Stimulated activated CD8-positive, alpha-beta memory T cell treated with anti-CD3 and anti-CD28 coated beads, Interleukin-2, amount 100 ng/mL, for 48 hours (primary cell): ENCODE measurements around the gene ZNF296.
A peak's percentile ranks its signal among the peaks of the same experiment; 100 is the strongest.
"Not testable (repeated sequence)": the region's sequence is repeated elsewhere in the genome, so short reads cannot be mapped to it uniquely, and the experiment has no call there.

Experiments
- DNase-seq, 2 donors: peaks; one replicate each; pipeline ENCODE4 v3.0.0-alpha.2; 2020; ENCODE audit warnings: low read depth in 2 of 2

ZNF296 gene

GRCh38 chr19:45076029-45076850, at the start of gene ZNF296:
Gene ZNF296, minus strand, starts transcription at chr19:45076478. Its CDS starts 105 bp downstream, at chr19:45076373.
- peak; percentile 77 to 81 for DNase-seq

DNA sequence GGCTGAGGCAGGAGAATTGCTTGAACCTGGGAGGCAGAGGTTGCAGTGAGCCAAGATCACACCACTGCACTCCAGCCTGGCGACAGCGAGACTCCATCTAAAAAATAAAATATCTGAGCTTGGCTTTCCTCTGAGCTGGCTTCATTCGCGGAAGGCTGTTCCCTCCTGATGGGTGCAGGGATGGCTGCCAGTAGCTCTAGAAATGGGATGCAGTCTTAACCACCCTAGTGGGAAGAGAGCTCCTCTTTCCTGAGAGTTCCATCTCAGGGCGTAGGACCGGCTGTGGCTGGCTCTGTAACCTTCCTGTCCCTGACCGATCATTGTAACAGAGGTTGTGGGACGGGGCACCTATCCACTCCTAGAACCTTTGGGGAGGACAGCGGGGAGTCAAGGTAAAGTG, 49.1 kb upstream of the ZNF296 start:
- DNase-seq = no peak

- DNase-seq = no peak
Observed at GRCh38 chr19:45124021-45124420, 47.7 kb upstream of the ZNF296 start.

DNA sequence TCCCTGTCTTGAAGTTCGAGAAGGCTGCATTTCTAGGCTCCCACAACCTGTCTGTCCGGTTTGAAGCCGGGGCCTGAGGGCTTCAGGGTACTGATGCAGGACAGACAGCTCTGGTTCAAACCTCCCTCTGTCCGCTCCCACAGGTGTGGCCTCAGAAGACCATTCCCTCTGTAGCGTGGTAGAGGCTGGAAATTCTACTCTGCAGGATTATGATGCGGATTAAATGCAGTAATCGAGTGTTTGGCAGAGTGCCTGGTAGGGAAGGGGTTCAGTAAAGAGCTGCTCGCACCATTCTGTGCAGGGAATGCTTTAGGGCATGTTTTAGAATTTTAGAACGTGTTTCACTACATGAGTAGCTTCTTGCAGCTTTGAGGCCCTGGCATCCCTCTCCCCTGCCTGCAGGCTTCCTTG, 47.2 kb upstream of the ZNF296 start:
- no peak for DNase-seq

DNA sequence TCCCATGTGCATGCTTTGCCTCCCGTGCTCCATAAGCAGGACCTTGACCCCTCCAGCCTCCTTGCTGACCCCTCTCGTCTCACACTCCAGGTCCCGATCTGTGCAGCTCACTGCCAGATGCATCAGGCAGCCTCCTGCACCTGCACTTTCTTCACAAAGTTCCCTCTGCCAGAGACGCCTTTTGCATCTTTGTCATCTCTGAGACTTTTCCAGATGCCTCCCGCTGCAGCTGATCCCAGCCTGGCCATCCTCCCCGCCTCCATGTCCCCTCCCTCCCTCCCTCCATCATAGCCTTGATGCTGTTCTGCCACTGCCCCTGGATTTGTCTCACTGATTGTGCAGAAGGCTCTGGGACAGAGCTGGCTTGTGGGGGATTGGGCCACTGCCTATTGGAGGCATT, 46.6 kb upstream of the ZNF296 start:
- DNase-seq = no peak

DNA sequence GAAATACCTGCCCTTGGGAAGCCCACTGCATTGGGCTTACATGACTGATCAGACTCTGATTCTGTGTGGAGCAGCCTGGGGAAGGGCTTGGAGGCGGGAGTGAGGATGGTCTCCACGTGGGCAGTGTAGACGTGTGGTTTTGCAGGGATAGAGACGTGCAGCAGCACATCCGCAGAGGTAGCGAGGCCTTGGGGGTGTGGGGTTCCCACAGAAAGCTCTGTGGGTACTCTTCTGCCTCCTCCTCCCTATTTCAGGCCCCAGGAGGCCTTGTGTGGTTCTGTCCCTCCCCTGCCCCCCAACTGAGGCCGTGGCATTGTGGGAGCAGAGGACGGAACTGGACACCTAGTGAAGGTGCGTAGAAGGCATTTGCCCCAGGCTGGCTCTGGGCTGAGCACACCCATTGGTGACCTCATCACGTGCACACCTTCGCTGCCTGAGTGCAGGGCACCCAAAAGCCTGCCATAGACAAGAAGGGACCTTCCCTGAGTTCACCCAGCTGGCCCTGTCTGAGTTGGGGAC, 45.6 kb upstream of the ZNF296 start:
- DNase-seq = no peak

DNA sequence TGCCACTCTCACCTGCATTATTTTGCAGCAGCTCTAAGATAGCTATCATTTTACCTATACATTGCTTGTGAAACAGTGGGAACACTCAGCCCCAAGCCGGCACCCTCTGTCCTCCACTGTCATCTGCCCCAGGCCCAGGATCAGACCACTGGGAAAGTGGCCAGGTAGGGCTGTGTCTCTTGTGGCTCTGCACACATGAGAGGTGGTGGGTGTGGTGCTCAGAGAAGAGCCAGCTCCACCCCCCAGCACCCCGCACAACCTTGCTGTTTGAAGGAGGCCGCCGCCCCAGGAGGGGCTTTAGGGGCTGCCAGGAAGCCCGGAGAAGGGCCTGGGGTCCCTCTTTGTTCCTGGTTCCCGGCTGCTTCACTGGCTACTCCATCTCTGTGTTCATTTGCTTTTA, 43.3 kb upstream of the ZNF296 start:
- DNase-seq = no peak

DNA sequence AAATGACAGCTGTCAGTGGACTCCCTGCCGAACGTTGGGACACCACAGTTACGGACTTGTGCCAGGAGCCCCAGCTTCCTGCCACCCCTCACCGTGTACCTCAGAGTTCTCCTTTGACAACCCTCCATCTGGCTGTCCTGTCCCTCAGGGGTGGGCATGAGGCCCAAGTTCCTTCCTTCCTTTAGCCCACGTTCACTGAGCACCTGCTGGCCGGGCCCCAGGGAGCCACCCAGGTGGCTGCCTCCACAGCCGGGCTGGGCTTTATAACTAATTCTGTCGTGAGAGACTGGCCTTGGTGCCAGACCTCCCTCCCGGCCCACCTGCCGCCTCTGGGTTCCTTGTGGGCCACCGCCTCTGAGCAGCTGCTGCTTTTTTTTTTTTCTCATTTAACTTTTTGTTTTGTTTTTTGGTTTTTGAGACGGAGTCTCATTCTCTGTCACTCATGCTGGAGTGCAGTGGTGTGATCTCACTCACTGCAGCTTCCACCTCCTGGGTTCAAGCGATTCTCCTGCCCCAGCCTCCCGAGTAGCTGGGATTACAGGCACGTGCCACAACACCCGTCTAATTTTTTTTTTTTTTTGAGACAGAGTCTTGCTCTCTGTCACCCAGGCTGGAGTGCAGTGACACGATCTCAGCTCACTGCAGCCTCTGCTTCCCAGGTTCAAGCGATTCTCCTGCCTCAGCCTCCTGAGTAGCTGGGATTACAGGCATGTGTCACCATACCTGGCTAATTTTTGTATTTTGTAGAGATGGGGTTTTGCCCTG, 42.5 kb upstream of the ZNF296 start:
- DNase-seq = not testable (repeated sequence)

GRCh38 chr19:45118106-45118505, 41.8 kb upstream of the ZNF296 start:
- DNase-seq = no peak

GRCh38 chr19:45117671-45118070, 41.4 kb upstream of the ZNF296 start:
- no peak for DNase-seq

DNA sequence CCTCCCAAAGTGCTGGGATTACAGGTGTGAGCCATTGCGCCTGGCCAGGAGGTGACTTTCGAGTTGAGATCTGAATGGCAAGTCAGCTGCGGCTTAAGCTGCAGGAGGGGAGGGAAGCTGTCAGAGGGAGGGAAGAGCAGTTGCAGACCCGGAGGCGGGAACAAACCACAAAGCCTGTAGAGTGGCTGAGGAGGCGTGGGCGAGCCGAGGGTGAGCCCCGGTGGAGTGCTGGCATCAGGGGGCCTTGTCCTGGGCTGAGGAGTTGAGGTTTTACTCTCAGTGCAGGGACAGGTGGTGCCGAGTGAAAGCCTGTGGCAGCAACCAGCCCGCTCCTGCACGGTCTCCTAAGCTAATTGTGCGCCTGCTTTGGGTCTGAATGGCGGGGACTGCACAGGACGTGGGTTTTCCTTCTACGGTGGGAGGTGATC, 40.9 kb upstream of the ZNF296 start:
- DNase-seq = peak; percentile 70

DNA sequence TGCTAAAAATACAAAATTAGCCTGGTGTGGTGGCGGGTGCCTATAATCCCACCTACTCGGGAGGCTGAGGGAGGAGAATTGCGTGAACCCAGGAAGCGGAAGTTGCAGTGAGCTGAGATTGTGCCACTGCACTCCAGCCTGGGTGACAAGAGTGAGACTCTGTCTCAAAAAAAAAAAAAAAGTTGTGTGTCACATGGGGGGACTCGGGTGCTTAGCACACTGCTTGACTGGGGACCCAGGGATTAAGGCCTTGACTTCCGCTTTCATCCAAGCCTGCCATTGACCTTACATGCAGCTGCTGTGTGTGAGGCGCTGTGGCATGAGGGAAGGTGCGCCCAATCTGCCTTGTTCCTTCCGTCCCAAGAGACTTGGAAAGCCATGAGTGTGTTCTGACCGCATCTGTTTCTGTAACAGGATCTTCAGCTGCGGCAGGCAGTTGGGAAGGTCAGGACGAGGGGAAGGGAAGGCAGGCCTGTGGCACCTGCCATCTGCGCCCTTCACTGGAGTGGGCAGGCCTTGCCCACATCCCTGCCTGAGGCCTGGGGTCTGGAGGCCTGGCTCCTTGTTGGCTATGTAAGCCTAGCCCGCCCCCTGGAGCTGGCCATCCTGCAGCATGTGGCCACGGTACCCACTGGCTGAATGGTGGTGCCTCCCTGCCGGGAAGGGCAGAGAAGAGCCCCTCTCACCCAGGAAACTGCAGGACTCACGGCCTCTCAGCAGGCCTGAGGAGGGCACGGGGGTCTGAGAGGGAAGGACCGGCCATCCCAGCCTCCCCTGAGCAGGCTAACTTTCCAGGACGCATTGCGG, 39.7 kb upstream of the ZNF296 start:
- no peak for DNase-seq

DNA sequence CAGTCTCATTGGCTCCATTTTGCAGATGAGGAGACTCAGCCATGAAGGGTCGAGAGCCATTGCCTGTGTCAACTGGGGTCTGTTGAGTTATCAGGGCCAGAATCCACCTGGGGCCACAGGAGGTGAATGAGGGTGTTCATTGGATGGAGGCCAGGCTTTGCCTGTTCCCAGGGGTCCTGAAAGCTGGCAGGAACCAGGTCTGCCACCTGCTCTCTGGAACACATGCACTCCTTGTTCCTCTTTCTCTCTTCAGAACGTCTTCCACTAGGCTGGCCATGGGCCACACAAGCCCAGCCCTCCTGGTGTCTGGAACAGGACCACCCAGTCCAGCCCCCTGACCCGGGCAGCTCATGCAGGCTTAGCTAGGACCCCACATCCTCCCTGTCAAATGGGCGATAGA, 37.8 kb upstream of the ZNF296 start:
- DNase-seq = no peak

GRCh38 chr19:45113628-45114027, 37.4 kb upstream of the ZNF296 start:
- DNase-seq = no peak

DNA sequence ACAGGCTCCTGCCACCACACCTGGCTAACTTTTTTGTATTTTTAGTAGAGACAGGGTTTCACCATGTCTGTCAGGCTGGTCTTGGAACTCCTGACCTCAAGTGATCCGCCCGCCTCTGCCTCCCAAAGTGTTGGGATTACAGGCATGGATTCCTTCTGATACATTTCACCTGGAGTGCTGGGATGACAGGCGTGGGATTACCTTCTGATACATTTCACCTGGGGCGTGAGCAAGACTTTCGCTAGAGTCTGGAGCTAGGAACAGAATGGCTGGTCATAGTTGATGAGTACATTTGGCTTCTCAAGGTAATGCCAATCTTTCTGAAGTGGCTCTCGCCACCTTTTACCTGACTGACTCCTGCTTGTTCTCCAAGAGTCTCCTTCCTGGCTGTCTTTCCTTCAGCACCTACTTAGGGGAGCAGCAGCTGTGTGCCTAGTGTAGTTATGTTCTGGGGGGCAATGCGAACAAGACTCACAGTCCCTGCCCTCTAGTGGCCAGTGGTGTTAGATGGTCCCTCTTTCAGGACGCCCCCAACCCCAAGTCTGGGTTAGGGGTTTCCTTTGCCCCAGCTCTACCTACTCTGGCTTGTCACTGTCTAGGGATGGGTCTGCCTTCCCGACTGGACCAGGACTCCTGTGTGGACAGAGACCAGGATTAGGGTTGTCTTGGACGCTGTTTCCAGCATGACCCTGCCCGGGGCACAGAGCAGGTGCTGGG, 36.0 kb upstream of the ZNF296 start:
- no peak for DNase-seq

- DNase-seq = no peak
Observed at GRCh38 chr19:45110851-45111266, 34.6 kb upstream of the ZNF296 start.

DNA sequence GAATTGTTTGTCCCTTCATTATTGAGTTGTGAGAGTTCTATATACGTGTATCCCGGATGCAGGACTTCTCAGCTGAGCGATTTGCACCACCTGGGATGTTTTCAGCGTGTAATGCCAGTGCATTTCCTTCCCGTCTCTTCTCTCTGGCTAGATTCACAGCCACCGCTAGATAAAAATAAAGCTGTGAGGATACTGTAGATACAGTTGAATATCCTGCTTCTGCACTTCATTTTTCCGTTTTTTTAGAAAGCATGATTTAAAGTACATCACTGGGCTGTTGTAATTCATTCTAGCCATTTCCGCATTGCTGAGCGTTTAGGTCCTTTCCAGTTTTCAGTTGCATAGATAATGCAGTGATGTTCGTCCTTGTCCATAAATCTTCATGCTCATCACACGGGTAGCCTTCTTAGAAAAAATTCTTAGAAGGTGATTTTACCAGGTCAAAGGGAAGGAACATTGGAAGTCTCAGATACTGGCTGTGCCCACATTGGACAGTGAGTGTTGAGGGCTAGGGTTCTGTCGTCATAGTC, 31.4 kb upstream of the ZNF296 start:
- DNase-seq = no peak

GRCh38 chr19:45106363-45106762, 30.1 kb upstream of the ZNF296 start:
- not testable (repeated sequence) for DNase-seq

DNA sequence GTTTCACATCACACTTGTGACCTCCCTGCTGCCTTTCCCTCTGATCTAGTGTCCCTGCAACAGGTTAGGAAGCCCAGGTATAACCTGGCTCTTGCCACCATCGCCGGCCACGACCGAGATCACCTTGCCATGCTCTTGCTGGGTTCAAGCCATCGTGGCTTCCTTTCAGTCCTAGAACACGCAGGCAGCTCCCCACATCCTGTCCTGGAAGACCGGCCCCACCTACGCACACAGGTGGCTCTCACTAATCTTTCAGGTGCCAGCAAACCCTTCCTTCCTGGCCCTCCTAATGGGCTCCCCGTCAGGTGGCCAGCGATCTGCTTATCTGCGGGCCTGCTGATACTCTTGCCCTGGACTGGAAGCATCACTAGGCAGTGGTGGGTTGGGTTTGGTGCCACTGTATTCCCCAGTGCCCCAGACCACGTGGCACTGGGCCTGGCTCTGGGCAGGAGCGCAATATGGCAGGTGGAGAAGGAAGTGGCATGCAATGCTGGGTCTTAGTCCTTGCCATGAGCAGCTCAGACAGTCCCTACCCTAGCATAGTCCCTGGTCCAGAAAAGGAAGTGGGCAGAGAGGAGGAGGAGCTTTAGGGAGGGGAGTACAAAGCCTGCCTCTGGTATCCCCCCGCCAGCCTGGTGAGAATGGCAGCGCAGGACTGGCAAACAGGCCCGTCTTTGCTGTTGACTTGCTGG, 28.5 kb upstream of the ZNF296 start:
- DNase-seq = no peak
